Measurements from ENCODE around the gene PACRG.

GRCh38 chr6:162845972-162846371 lies 118.2 kb downstream of the PACRG start:
- TF ChIP-seq GATA2 (IDR thresholded peaks at IDR 0.05; ENCODE audit: low read depth, low read length) (no peak), GATA3 (IDR thresholded peaks at IDR 0.05; ENCODE audit: low read depth, low read length) (no peak)
